ENCODE results near the gene PODN.

Gene PODN

DNA sequence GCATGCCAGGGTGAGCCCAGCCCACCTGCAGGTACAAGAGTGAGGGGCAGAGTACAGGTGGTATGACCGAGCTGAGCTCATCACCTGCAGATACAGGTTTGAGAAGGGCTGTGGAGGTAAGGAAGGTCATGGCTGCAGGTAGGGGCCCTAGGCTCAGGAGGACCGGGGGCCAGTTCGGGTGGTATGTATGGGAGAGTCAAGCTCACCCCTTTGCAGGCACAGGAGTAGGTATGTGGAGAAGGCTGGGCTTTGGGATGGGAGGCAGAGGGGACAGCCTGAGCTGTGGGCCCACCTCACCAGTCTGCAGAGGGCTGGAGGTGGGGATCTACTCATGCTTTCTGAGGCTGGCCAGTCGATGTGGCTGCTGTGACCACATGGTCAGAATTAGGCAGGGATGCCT, 17.2 kb downstream of the PODN start:
- TF ChIP-seq ZC3H10 (CRISPR knock-in tag; IDR thresholded peaks at IDR 0.05) (no peak), CSDC2 (CRISPR knock-in tag; IDR thresholded peaks at IDR 0.05) (no peak), ESRRG (CRISPR knock-in tag; IDR thresholded peaks at IDR 0.05) (no peak), RARB (CRISPR knock-in tag; IDR thresholded peaks at IDR 0.05) (no peak), BACH2 (CRISPR knock-in tag; IDR thresholded peaks at IDR 0.05; ENCODE audit: borderline replicate concordance) (no peak), ZNF8 (CRISPR knock-in tag; IDR thresholded peaks at IDR 0.05) (no peak), ZFP30 (CRISPR knock-in tag; IDR thresholded peaks at IDR 0.05) (no peak)
- TF ChIP-seq, protein P1, sequence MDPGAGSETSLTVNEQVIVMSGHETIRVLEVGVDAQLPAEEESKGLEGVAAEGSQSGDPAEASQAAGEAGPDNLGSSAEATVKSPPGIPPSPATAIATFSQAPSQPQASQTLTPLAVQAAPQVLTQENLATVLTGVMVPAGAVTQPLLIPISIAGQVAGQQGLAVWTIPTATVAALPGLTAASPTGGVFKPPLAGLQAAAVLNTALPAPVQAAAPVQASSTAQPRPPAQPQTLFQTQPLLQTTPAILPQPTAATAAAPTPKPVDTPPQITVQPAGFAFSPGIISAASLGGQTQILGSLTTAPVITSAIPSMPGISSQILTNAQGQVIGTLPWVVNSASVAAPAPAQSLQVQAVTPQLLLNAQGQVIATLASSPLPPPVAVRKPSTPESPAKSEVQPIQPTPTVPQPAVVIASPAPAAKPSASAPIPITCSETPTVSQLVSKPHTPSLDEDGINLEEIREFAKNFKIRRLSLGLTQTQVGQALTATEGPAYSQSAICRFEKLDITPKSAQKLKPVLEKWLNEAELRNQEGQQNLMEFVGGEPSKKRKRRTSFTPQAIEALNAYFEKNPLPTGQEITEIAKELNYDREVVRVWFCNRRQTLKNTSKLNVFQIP (CRISPR knock-in tag; IDR thresholded peaks at IDR 0.05; ENCODE audit: borderline replicate concordance, low read depth) = no peak
- TF ChIP-seq, protein P2, sequence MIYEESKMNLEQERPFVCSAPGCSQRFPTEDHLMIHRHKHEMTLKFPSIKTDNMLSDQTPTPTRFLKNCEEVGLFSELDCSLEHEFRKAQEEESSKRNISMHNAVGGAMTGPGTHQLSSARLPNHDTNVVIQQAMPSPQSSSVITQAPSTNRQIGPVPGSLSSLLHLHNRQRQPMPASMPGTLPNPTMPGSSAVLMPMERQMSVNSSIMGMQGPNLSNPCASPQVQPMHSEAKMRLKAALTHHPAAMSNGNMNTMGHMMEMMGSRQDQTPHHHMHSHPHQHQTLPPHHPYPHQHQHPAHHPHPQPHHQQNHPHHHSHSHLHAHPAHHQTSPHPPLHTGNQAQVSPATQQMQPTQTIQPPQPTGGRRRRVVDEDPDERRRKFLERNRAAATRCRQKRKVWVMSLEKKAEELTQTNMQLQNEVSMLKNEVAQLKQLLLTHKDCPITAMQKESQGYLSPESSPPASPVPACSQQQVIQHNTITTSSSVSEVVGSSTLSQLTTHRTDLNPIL (CRISPR knock-in tag; IDR thresholded peaks at IDR 0.05; ENCODE audit: low read depth) = no peak
- ATAC-seq = no peak

DNA sequence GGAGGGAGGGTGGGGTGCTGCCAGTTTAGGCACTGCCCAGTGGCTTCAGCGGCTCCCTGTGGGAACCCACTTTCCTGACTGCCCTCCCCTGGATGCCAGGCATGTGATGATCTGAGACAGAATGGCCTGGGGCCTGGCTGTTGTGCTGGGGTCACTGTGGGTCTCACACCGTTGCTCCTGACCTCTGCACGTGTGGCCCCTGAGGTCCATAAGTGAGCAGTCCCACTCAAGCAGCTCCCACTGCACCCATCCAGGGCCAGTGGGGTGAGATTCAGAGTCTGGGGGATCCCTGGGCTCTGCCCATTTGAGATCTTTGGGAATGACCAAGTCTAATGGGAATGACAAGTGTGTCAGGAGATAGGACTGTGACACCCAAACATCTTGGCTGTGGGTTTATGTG, 18.0 kb downstream of the PODN start:
- no peak for ATAC-seq
- TF ChIP-seq, protein P3, sequence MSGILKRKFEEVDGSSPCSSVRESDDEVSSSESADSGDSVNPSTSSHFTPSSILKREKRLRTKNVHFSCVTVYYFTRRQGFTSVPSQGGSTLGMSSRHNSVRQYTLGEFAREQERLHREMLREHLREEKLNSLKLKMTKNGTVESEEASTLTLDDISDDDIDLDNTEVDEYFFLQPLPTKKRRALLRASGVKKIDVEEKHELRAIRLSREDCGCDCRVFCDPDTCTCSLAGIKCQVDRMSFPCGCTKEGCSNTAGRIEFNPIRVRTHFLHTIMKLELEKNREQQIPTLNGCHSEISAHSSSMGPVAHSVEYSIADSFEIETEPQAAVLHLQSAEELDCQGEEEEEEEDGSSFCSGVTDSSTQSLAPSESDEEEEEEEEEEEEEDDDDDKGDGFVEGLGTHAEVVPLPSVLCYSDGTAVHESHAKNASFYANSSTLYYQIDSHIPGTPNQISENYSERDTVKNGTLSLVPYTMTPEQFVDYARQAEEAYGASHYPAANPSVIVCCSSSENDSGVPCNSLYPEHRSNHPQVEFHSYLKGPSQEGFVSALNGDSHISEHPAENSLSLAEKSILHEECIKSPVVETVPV (CRISPR knock-in tag; IDR thresholded peaks at IDR 0.05) = no peak
- no peak for TF ChIP-seq BACH2 (CRISPR knock-in tag; IDR thresholded peaks at IDR 0.05; ENCODE audit: borderline replicate concordance)
- no peak for TF ChIP-seq ZNF565 (CRISPR knock-in tag; conservative IDR thresholded peaks at IDR 0.05; ENCODE audit: low read depth)
- TF ChIP-seq SNAI2 (CRISPR knock-in tag; IDR thresholded peaks at IDR 0.05) = no peak
- TF ChIP-seq ARNTL (CRISPR knock-in tag; IDR thresholded peaks at IDR 0.05; ENCODE audit: borderline replicate concordance, low read depth) = no peak
- TF ChIP-seq RARB (CRISPR knock-in tag; IDR thresholded peaks at IDR 0.05) = no peak
- TF ChIP-seq OSR1 (CRISPR knock-in tag; IDR thresholded peaks at IDR 0.05) = no peak
- TF ChIP-seq, protein P4, sequence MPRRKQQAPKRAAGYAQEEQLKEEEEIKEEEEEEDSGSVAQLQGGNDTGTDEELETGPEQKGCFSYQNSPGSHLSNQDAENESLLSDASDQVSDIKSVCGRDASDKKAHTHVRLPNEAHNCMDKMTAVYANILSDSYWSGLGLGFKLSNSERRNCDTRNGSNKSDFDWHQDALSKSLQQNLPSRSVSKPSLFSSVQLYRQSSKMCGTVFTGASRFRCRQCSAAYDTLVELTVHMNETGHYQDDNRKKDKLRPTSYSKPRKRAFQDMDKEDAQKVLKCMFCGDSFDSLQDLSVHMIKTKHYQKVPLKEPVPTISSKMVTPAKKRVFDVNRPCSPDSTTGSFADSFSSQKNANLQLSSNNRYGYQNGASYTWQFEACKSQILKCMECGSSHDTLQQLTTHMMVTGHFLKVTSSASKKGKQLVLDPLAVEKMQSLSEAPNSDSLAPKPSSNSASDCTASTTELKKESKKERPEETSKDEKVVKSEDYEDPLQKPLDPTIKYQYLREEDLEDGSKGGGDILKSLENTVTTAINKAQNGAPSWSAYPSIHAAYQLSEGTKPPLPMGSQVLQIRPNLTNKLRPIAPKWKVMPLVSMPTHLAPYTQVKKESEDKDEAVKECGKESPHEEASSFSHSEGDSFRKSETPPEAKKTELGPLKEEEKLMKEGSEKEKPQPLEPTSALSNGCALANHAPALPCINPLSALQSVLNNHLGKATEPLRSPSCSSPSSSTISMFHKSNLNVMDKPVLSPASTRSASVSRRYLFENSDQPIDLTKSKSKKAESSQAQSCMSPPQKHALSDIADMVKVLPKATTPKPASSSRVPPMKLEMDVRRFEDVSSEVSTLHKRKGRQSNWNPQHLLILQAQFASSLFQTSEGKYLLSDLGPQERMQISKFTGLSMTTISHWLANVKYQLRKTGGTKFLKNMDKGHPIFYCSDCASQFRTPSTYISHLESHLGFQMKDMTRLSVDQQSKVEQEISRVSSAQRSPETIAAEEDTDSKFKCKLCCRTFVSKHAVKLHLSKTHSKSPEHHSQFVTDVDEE (CRISPR knock-in tag; IDR thresholded peaks at IDR 0.05) = no peak
- TF ChIP-seq, protein P1 (CRISPR knock-in tag; IDR thresholded peaks at IDR 0.05; ENCODE audit: borderline replicate concordance, low read depth) = no peak
- no peak for TF ChIP-seq ESRRG (CRISPR knock-in tag; IDR thresholded peaks at IDR 0.05)
- no peak for TF ChIP-seq CSDC2 (CRISPR knock-in tag; IDR thresholded peaks at IDR 0.05)
- no peak for TF ChIP-seq ZNF8 (CRISPR knock-in tag; IDR thresholded peaks at IDR 0.05)
- TF ChIP-seq, protein P2 (CRISPR knock-in tag; IDR thresholded peaks at IDR 0.05; ENCODE audit: low read depth) = no peak
- TF ChIP-seq, protein P5, sequence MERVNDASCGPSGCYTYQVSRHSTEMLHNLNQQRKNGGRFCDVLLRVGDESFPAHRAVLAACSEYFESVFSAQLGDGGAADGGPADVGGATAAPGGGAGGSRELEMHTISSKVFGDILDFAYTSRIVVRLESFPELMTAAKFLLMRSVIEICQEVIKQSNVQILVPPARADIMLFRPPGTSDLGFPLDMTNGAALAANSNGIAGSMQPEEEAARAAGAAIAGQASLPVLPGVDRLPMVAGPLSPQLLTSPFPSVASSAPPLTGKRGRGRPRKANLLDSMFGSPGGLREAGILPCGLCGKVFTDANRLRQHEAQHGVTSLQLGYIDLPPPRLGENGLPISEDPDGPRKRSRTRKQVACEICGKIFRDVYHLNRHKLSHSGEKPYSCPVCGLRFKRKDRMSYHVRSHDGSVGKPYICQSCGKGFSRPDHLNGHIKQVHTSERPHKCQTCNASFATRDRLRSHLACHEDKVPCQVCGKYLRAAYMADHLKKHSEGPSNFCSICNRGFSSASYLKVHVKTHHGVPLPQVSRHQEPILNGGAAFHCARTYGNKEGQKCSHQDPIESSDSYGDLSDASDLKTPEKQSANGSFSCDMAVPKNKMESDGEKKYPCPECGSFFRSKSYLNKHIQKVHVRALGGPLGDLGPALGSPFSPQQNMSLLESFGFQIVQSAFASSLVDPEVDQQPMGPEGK (CRISPR knock-in tag; IDR thresholded peaks at IDR 0.05; ENCODE audit: borderline replicate concordance) = no peak
- TF ChIP-seq ZNF70 (CRISPR knock-in tag; IDR thresholded peaks at IDR 0.05) = no peak
- TF ChIP-seq ISL1 (CRISPR knock-in tag; IDR thresholded peaks at IDR 0.05) = no peak
- TF ChIP-seq ZFP3 (CRISPR knock-in tag; IDR thresholded peaks at IDR 0.05) = no peak

All from SK-N-SH treated with all-trans-retinoic acid at 6 μM for 48 hours (cell line).